ENCODE data around the gene PRKG1.
"Not testable (repeated sequence)": the region's sequence is repeated elsewhere in the genome, so short reads cannot be mapped to it uniquely, and the experiment has no call there.

The PRKG1 gene

DNA sequence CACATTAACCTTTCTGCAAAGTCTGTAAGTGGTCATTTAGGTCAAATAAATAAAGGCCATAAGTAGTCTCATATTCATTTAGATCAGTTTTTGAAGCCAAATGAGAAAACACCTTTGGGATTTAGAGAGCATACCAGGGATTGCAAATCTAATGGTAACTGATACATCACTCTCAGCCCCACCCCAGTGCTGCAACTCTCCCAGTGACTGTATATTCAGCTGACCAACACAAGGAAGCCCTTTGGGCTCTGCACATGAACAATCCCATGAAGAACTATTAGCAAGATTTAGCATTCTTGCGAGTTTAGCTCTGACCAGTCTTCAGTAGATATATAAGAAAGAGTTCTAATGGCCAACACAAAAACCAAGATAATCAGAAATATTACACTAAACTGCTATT lies 372.8 kb downstream of the PRKG1 start:
- ChIA-PET CTCF (no interaction called here), POLR2A (ENCODE audit: low non-redundant PET) (no interaction called here)
- TF ChIP-seq, protein P1, sequence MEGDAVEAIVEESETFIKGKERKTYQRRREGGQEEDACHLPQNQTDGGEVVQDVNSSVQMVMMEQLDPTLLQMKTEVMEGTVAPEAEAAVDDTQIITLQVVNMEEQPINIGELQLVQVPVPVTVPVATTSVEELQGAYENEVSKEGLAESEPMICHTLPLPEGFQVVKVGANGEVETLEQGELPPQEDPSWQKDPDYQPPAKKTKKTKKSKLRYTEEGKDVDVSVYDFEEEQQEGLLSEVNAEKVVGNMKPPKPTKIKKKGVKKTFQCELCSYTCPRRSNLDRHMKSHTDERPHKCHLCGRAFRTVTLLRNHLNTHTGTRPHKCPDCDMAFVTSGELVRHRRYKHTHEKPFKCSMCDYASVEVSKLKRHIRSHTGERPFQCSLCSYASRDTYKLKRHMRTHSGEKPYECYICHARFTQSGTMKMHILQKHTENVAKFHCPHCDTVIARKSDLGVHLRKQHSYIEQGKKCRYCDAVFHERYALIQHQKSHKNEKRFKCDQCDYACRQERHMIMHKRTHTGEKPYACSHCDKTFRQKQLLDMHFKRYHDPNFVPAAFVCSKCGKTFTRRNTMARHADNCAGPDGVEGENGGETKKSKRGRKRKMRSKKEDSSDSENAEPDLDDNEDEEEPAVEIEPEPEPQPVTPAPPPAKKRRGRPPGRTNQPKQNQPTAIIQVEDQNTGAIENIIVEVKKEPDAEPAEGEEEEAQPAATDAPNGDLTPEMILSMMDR (conservative IDR thresholded peaks at IDR 0.05; ENCODE audit: low read depth), result no peak
- no peak overlapping the region for H3K27ac ChIP-seq
- DNase-seq (ENCODE audit: low spot score), result no peak

DNA sequence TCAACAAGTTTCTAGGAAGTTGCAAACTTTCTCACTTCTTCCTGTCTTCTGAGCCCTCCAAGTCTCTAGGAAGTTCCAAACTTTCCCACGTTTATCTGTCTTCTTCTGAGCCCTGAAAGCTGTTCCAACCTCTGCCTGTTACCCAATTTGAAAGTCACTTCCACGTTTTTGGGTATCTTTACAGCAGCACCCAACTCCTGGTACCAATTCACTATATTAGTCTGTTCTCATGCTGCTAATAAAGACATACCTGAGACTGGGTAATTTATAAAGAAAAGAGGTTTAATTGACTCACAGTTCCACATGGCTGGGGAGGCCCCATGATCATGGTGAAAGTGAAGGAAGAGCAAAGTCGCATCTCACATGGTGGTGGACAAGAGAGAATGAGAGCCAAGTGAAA lies 381.5 kb downstream of the PRKG1 start:
- H3K27ac ChIP-seq; POLR2A ChIA-PET (ENCODE audit: low non-redundant PET); DNase-seq (ENCODE audit: low spot score): not testable (repeated sequence)
- CTCF ChIA-PET, result interaction anchor here (0.6 kb wide), 1 partner anchor 96 kb away, joined by 3 read pairs; no protein-coding TSS in a partner anchor

DNA sequence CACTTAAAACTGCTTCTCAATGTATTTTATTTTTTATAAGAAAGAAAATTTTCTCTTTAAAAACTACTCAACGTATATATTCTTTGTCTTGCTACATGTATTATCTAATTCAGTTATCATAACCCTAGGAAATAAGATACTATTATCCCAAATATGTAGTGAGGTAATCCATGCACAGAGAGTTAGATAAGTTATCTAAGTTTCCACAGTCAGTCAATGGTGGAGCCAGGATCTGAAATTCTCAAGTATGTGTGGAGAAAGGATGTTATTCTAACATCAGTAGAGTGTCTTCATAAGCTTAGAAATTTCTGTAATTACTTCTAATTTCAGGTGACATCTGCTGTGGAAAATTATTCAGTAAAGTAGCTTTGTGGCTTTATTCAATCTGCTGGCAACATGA lies 385.2 kb downstream of the PRKG1 start:
- TF ChIP-seq, protein P1 (conservative IDR thresholded peaks at IDR 0.05; ENCODE audit: low read depth), result no peak
- H3K27ac ChIP-seq, result no peak overlapping the region
- POLR2A ChIA-PET (ENCODE audit: low non-redundant PET), result no interaction called here
- DNase-seq (ENCODE audit: low spot score), result no peak
- CTCF ChIA-PET, result no interaction called here

DNA sequence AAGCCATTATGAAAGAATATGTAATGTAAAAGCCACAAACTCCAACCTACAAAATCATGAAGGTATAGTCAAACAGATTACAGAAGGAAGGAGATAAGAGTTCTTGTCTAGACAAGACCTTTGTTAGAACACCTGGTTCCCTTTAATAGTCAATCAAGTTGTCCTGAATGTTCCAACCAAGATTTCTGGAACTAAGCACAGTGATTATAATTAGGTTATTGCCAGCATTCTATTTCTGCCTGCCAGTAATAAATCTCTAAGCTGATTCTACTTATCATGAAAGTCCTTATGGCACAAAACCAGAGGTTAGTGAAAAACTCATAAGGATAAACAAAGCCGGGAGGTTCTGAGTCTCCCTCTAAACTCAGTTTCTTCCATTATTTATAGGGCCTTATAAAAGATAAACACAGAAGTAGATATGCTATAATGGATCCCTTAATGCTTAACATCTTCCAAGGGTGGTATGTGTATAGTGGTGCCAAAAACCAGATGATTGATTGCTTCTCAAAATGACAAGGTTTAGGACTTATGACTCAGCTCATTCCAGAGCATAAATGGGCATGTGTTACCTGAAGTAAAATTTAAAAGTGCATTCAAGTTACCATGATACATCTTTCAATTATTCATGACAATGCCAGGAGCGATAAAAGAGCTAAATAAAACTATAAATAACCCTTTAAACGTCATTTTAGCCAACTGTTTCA lies 387.9 kb downstream of the PRKG1 start:
- CTCF ChIA-PET, result interaction anchor here (0.7 kb wide), 1 partner anchor 124 kb away, joined by 3 read pairs; no protein-coding TSS in a partner anchor
- peak; percentile 66 for DNase-seq (ENCODE audit: low spot score)
- POLR2A ChIA-PET (ENCODE audit: low non-redundant PET), result no interaction called here
- TF ChIP-seq, protein P1 (conservative IDR thresholded peaks at IDR 0.05; ENCODE audit: low read depth), result no peak
- no peak overlapping the region for H3K27ac ChIP-seq

DNA sequence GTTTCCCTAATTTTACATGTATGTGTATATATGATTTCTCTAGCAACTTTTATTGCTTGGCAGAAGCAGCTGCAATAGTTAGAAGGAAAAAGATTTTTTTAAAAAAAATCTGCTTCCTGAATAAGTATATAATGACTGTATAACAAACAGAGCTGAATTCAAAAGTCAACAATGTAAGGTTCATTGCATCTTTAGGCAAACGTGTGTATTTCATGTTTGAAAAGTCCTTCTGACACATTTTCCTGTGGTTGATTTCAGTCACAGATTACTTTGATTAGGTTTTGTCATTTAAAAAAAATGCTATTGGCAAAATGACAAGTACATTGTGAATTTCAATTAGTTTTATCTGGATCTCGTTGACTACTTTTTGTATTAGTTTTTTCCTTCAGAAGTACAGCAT lies 394.1 kb downstream of the PRKG1 start:
- TF ChIP-seq, protein P1 (conservative IDR thresholded peaks at IDR 0.05; ENCODE audit: low read depth), result no peak
- ChIA-PET CTCF (interaction anchor here (0.5 kb wide), 2 partner anchors 25 to 1333 kb away, joined by 4 to 5 read pairs; no protein-coding TSS in a partner anchor), POLR2A (ENCODE audit: low non-redundant PET) (no interaction called here)
- no peak overlapping the region for H3K27ac ChIP-seq
- DNase-seq (ENCODE audit: low spot score), result no peak

DNA sequence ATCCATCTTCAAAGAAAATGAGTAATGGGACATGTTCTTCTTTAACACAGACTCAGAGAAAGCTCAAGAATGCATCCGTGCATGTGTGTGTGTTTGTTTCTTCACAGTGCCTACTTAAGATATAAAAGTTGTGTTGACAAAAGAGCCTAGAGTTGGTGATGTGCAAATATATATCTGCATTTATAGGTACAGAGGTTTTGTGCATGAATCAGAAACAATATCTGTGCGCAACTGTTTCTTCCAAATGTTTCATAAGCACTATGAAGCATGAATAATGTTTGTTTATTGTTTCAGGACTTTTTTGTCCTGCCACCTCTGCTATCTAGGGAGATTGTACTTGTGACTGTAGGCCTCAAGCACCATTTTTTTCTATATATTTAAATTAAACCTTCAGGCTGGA lies 395.4 kb downstream of the PRKG1 start:
- ChIA-PET CTCF (interaction anchor here (0.5 kb wide), 1 partner anchor 737 kb away, joined by 3 read pairs; no protein-coding TSS in a partner anchor), POLR2A (ENCODE audit: low non-redundant PET) (no interaction called here)
- no peak overlapping the region for H3K27ac ChIP-seq
- no peak for DNase-seq (ENCODE audit: low spot score)
- TF ChIP-seq, protein P1 (conservative IDR thresholded peaks at IDR 0.05; ENCODE audit: low read depth), result no peak

DNA sequence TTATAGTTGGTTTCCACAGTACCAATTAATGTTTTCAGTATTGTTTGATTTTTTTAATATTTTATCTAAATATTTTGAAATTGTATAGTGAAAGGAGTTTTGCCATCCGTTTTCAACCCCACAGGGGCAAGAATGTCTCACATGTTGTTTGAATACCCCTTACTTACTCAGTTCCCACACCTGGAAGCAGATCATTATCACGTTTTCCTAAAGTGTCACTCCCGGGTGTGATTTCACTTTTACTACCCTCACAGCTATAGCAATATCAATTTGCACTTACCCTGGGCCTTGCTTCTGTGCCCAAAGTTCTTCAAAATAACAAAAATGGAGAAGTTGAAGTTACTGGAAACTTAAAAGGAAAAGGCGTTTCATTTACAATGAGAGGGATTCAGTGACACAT lies 397.0 kb downstream of the PRKG1 start:
- TF ChIP-seq, protein P1 (conservative IDR thresholded peaks at IDR 0.05; ENCODE audit: low read depth), result no peak
- POLR2A ChIA-PET (ENCODE audit: low non-redundant PET), result no interaction called here
- DNase-seq (ENCODE audit: low spot score), result no peak
- CTCF ChIA-PET, result no interaction called here
- H3K27ac ChIP-seq, result no peak overlapping the region
